ENCODE measurements around the gene KRTAP20-3.

The KRTAP20-3 gene

GRCh38 chr21:30689822-30690221 lies 47.2 kb downstream of the KRTAP20-3 start:
- no peak overlapping the region for H3K4me3 ChIP-seq (ENCODE audit: low read depth, low read length)
- H3K4me1 ChIP-seq (ENCODE audit: control insufficient read depth, insufficient read depth, low read length): no peaks in the 10 kb centered on the region
- no peak for TF ChIP-seq GLIS1 (tag by site-specific recombination; IDR thresholded peaks at IDR 0.05)
- no peak for TF ChIP-seq YY1 (tag by site-specific recombination; IDR thresholded peaks at IDR 0.05)
- TF ChIP-seq ZNF335 (tag by site-specific recombination; conservative IDR thresholded peaks at IDR 0.05): no peak
- TF ChIP-seq ZNF654 (tag by site-specific recombination; IDR thresholded peaks at IDR 0.05; ENCODE audit: low read depth): no peak
- TF ChIP-seq ZNF623 (tag by site-specific recombination; IDR thresholded peaks at IDR 0.05): no peak
- TF ChIP-seq ZNF707 (tag by site-specific recombination; IDR thresholded peaks at IDR 0.05): no peak
- no peak for TF ChIP-seq ZSCAN4 (tag by site-specific recombination; IDR thresholded peaks at IDR 0.05)
- no peak for TF ChIP-seq ZNF514 (tag by site-specific recombination; IDR thresholded peaks at IDR 0.05)
- no peak for TF ChIP-seq ZNF112 (tag by site-specific recombination; IDR thresholded peaks at IDR 0.05)
- TF ChIP-seq ZNF184 (tag by site-specific recombination; IDR thresholded peaks at IDR 0.05): no peak
- TF ChIP-seq ZNF426 (tag by site-specific recombination; IDR thresholded peaks at IDR 0.05): no peak
- no peak for TF ChIP-seq ZNF416 (tag by site-specific recombination; IDR thresholded peaks at IDR 0.05)
- TF ChIP-seq, protein P1, sequence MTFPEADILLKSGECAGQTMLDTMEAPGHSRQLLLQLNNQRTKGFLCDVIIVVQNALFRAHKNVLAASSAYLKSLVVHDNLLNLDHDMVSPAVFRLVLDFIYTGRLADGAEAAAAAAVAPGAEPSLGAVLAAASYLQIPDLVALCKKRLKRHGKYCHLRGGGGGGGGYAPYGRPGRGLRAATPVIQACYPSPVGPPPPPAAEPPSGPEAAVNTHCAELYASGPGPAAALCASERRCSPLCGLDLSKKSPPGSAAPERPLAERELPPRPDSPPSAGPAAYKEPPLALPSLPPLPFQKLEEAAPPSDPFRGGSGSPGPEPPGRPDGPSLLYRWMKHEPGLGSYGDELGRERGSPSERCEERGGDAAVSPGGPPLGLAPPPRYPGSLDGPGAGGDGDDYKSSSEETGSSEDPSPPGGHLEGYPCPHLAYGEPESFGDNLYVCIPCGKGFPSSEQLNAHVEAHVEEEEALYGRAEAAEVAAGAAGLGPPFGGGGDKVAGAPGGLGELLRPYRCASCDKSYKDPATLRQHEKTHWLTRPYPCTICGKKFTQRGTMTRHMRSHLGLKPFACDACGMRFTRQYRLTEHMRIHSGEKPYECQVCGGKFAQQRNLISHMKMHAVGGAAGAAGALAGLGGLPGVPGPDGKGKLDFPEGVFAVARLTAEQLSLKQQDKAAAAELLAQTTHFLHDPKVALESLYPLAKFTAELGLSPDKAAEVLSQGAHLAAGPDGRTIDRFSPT (tag by site-specific recombination; IDR thresholded peaks at IDR 0.05): no peak
- no peak for TF ChIP-seq ZNF2 (tag by site-specific recombination; IDR thresholded peaks at IDR 0.05)
- TF ChIP-seq ZNF140 (tag by site-specific recombination; IDR thresholded peaks at IDR 0.05): no peak
- H3K27ac ChIP-seq (ENCODE audit: extremely low read depth, low read depth, low read length): no peak overlapping the region
- POLR2A ChIA-PET: no interaction called here
- CTCF ChIA-PET: interaction anchor here (0.7 kb wide), 1 partner anchor 21 kb away, joined by 3 read pairs; no protein-coding TSS in a partner anchor
- no peaks in the 10 kb centered on the region; the same call in 1 of the 2 replicates for H3K9me3 ChIP-seq (ENCODE audit: control insufficient read depth, insufficient read depth, low read depth, low read length)
- no peaks in the 10 kb centered on the region for H3K36me3 ChIP-seq (ENCODE audit: control insufficient read depth in 2 of 2, insufficient read depth in 1 of 2, low read length in 2 of 2)

All from HEK293 (cell line).